Mesenchymal stem cell (in vitro differentiated cells and primary cell): ENCODE measurements around the gene PDE6B.

Experiments used
- DNase-seq: peaks from one replicate; pipeline ENCODE4 v3.0.0-alpha.2; 2013
- H2AFZ ChIP-seq: one replicate; pipeline ENCODE4 v1.6.1; 2013; ENCODE audit warnings: low read depth, mild to moderate bottlenecking, control low read depth, inconsistent platforms, low read length, moderate library complexity
- H2AK5ac ChIP-seq: 2 replicates; pipeline ENCODE4 v1.6.1; 2013; ENCODE audit warnings: low read length, moderate library complexity, mild to moderate bottlenecking, inconsistent platforms; ENCODE audit not compliant: severe bottlenecking
- H2BK120ac ChIP-seq: one replicate; pipeline ENCODE4 v1.6.1; 2013; ENCODE audit warnings: low read depth, mild to moderate bottlenecking, inconsistent platforms, low read length, moderate library complexity
- H2BK12ac ChIP-seq, 2 experiments: one replicate each; pipeline ENCODE4 v1.6.1; 2013; ENCODE audit warnings: inconsistent platforms in 2 of 2, low read length in 2 of 2, mild to moderate bottlenecking in 2 of 2, moderate library complexity in 2 of 2, control low read depth in 1 of 2
- H2BK15ac ChIP-seq: one replicate; pipeline ENCODE4 v1.6.1; 2013; ENCODE audit warnings: mild to moderate bottlenecking, low read depth, inconsistent platforms; ENCODE audit not compliant: poor library complexity, severe bottlenecking
- H2BK5ac ChIP-seq: 2 replicates; pipeline ENCODE4 v1.6.1; 2013; ENCODE audit warnings: low read depth, mild to moderate bottlenecking, low read length, control low read depth, inconsistent platforms; ENCODE audit not compliant: poor library complexity, severe bottlenecking
- H3K14ac ChIP-seq, 2 experiments: one replicate each; pipeline ENCODE4 v1.6.1; 2013; ENCODE audit warnings: inconsistent platforms in 2 of 2, low read length in 2 of 2, control low read depth in 1 of 2, mild to moderate bottlenecking in 1 of 2, moderate library complexity in 1 of 2
- H3K18ac ChIP-seq, 2 experiments: one replicate each; pipeline ENCODE4 v1.6.1; 2013; ENCODE audit warnings: inconsistent platforms in 2 of 2, low read length in 2 of 2, control low read depth in 1 of 2, low read depth in 1 of 2, mild to moderate bottlenecking in 1 of 2
- H3K23ac ChIP-seq, 2 experiments: one replicate each; pipeline ENCODE4 v1.6.1; 2013; ENCODE audit warnings: inconsistent platforms in 2 of 2, low read length in 2 of 2, mild to moderate bottlenecking in 2 of 2, moderate library complexity in 2 of 2, control low read depth in 1 of 2
- H3K27ac ChIP-seq: 2 replicates; pipeline ENCODE4 v1.5.1; 2013; ENCODE audit warnings: mild to moderate bottlenecking, moderate library complexity, low read length, control low read depth, inconsistent platforms; ENCODE audit not compliant: poor library complexity, severe bottlenecking
- H3K27me3 ChIP-seq, 2 experiments: 2 replicates each; pipeline versions ENCODE4 v1.6.1 to v1.7.0; 2013; ENCODE audit warnings: low read length in 2 of 2, mild to moderate bottlenecking in 2 of 2, moderate library complexity in 2 of 2, control low read depth in 1 of 2, inconsistent platforms in 1 of 2; ENCODE audit not compliant: control insufficient read depth in 1 of 2, insufficient read depth in 1 of 2
- H3K36me3 ChIP-seq, 2 experiments: 2 replicates each; pipeline versions ENCODE4 v1.6.1 to v1.7.0; 2013; ENCODE audit warnings: low read length in 2 of 2, control low read depth in 1 of 2, inconsistent platforms in 1 of 2, low read depth in 1 of 2, mild to moderate bottlenecking in 1 of 2; ENCODE audit not compliant: insufficient read depth in 2 of 2, control insufficient read depth in 1 of 2
- H3K4ac ChIP-seq, 2 experiments: one replicate each; pipeline ENCODE4 v1.6.1; 2013; ENCODE audit warnings: inconsistent platforms in 2 of 2, low read length in 2 of 2, mild to moderate bottlenecking in 2 of 2, moderate library complexity in 2 of 2, control low read depth in 1 of 2, low read depth in 1 of 2
- H3K4me1 ChIP-seq: 2 replicates; pipeline ENCODE4 v1.6.1; 2013; ENCODE audit warnings: low read depth, low read length, control low read depth; ENCODE audit not compliant: control insufficient read depth, insufficient read depth
- H3K4me2 ChIP-seq: 2 replicates; pipeline ENCODE4 v1.6.1; 2013; ENCODE audit warnings: low read length, mild to moderate bottlenecking, inconsistent platforms; ENCODE audit not compliant: poor library complexity, severe bottlenecking
- H3K4me3 ChIP-seq, 2 experiments: 2 replicates each; pipeline versions ENCODE4 v1.5.1 to v1.7.0; 2013; ENCODE audit warnings: low read length in 2 of 2, mild to moderate bottlenecking in 2 of 2, control low read depth in 1 of 2, low read depth in 1 of 2; ENCODE audit not compliant: insufficient read depth in 1 of 2
- H3K79me1 ChIP-seq: replicated peaks from 2 replicates; pipeline ENCODE4 v1.6.1; 2013; ENCODE audit warnings: mild to moderate bottlenecking, control low read depth, low read length, inconsistent platforms; ENCODE audit not compliant: poor library complexity, severe bottlenecking
- H3K9ac ChIP-seq: 2 replicates; pipeline ENCODE4 v1.7.0; 2013; ENCODE audit warnings: mild to moderate bottlenecking, low read length, moderate library complexity
- H3K9me3 ChIP-seq: 2 replicates; pipeline ENCODE4 v1.7.0; 2013; ENCODE audit warnings: mild to moderate bottlenecking, low read length; ENCODE audit not compliant: control insufficient read depth
- H4K8ac ChIP-seq: one replicate; pipeline ENCODE4 v1.6.1; 2013; ENCODE audit warnings: inconsistent platforms, mild to moderate bottlenecking, low read length, moderate library complexity
- H4K91ac ChIP-seq: one replicate; pipeline ENCODE4 v1.6.1; 2013; ENCODE audit warnings: mild to moderate bottlenecking, low read length, inconsistent platforms
- WGBS: methylation state at CpG from one replicate; pipeline ENCODE4 v1.1.7; 2013; ENCODE audit warnings: mixed read lengths; 5-methylcytosine and 5-hydroxymethylcytosine counted together

The PDE6B gene

GRCh38 chr4:648579-649292, 23.4 kb downstream of the PDE6B start:
- no peak overlapping the region for H2BK120ac ChIP-seq
- no peaks in the 10 kb centered on the region for H3K9me3 ChIP-seq
- no peak overlapping the region for H3K4ac ChIP-seq
- H2BK5ac ChIP-seq = no peak overlapping the region
- H3K9ac ChIP-seq = no peak overlapping the region
- H3K27me3 ChIP-seq = peaks cover 0 to 47% of the 10 kb centered on the region in 2 experiments
- H3K36me3 ChIP-seq = no peaks in the 10 kb centered on the region
- no peak overlapping the region for H3K4me3 ChIP-seq
- H4K8ac ChIP-seq = no peak overlapping the region
- H3K27ac ChIP-seq = no peak overlapping the region
- no peak overlapping the region for H2AFZ ChIP-seq
- no peak overlapping the region for H4K91ac ChIP-seq
- no peaks in the 10 kb centered on the region for H3K79me1 ChIP-seq
- no peaks in the 10 kb centered on the region for H3K4me1 ChIP-seq
- H2AK5ac ChIP-seq = no peak overlapping the region
- no peak for DNase-seq
- no peak overlapping the region for H3K4me2 ChIP-seq
- H3K18ac ChIP-seq = no peak overlapping the region
- 81% methylated on average over 28 of the region's 28 CpGs for WGBS
- H2BK15ac ChIP-seq = no peak overlapping the region
- no peak overlapping the region for H3K14ac ChIP-seq
- no peak overlapping the region for H3K23ac ChIP-seq
- H2BK12ac ChIP-seq = no peak overlapping the region

- no peaks in the 10 kb centered on the region for H3K79me1 ChIP-seq
- 86% methylated on average over 7 of the region's 7 CpGs for WGBS
- no peak overlapping the region for H2BK120ac ChIP-seq
- no peak overlapping the region for H4K8ac ChIP-seq
- H3K18ac ChIP-seq = no peak overlapping the region
- no peak for DNase-seq
- H3K9me3 ChIP-seq = no peaks in the 10 kb centered on the region
- H3K4me2 ChIP-seq = no peak overlapping the region
- H3K14ac ChIP-seq = no peak overlapping the region
- no peak overlapping the region for H4K91ac ChIP-seq
- no peak overlapping the region for H3K23ac ChIP-seq
- H3K36me3 ChIP-seq = no peaks in the 10 kb centered on the region
- H2AFZ ChIP-seq = no peak overlapping the region
- H3K4me3 ChIP-seq = no peak overlapping the region
- no peak overlapping the region for H2BK15ac ChIP-seq
- no peak overlapping the region for H2AK5ac ChIP-seq
- H2BK5ac ChIP-seq = no peak overlapping the region
- H3K27me3 ChIP-seq = peaks cover 0 to 47% of the 10 kb centered on the region in 2 experiments
- no peak overlapping the region for H3K9ac ChIP-seq
- H3K4ac ChIP-seq = no peak overlapping the region
- H2BK12ac ChIP-seq = no peak overlapping the region
- no peak overlapping the region for H3K27ac ChIP-seq
- H3K4me1 ChIP-seq = no peaks in the 10 kb centered on the region
Observed at GRCh38 chr4:649293-649625, 23.9 kb downstream of the PDE6B start.

- Histone ChIP-seq H4K8ac (no peak overlapping the region), H3K4me2 (no peak overlapping the region), H3K79me1 (no peaks in the 10 kb centered on the region), H3K9ac (no peak overlapping the region), H4K91ac (no peak overlapping the region), H3K4me3 (no peak overlapping the region), H2AFZ (no peak overlapping the region), H3K9me3 (no peaks in the 10 kb centered on the region), H2BK120ac (no peak overlapping the region), H3K4ac (no peak overlapping the region), H3K27me3 (peaks cover 0 to 51% of the 10 kb centered on the region in 2 experiments), H2BK5ac (no peak overlapping the region), H2BK15ac (no peak overlapping the region), H3K23ac (no peak overlapping the region), H2BK12ac (no peak overlapping the region), H2AK5ac (no peak overlapping the region), H3K36me3 (no peaks in the 10 kb centered on the region), H3K4me1 (no peaks in the 10 kb centered on the region), H3K27ac (no peak overlapping the region), H3K14ac (no peak overlapping the region), H3K18ac (no peak overlapping the region)
- no peak for DNase-seq
- 88% methylated on average over 13 of the region's 13 CpGs for WGBS
Observed at GRCh38 chr4:649751-650310, 24.5 kb downstream of the PDE6B start.

GRCh38 chr4:650461-650860, 25.1 kb downstream of the PDE6B start:
- peaks cover 0 to 58% of the 10 kb centered on the region in 2 experiments for H3K27me3 ChIP-seq
- H3K23ac ChIP-seq = no peak overlapping the region
- DNase-seq = no peak
- H3K9ac ChIP-seq = no peak overlapping the region
- H3K27ac ChIP-seq = no peak overlapping the region
- H3K4ac ChIP-seq = no peak overlapping the region
- no peaks in the 10 kb centered on the region for H3K36me3 ChIP-seq
- no peaks in the 10 kb centered on the region for H3K9me3 ChIP-seq
- H2BK120ac ChIP-seq = no peak overlapping the region
- no peak overlapping the region for H3K14ac ChIP-seq
- H2BK5ac ChIP-seq = no peak overlapping the region
- no peak overlapping the region for H4K91ac ChIP-seq
- no peak overlapping the region for H3K4me2 ChIP-seq
- H4K8ac ChIP-seq = no peak overlapping the region
- no peak overlapping the region for H2AK5ac ChIP-seq
- no peak overlapping the region for H2BK12ac ChIP-seq
- H2AFZ ChIP-seq = no peak overlapping the region
- H3K18ac ChIP-seq = no peak overlapping the region
- H2BK15ac ChIP-seq = no peak overlapping the region
- no peaks in the 10 kb centered on the region for H3K79me1 ChIP-seq
- H3K4me3 ChIP-seq = no peak overlapping the region
- H3K4me1 ChIP-seq = no peaks in the 10 kb centered on the region
- WGBS = 94% methylated on average over 18 of the region's 18 CpGs
